Activated CD4-positive, alpha-beta memory T cell treated with anti-CD3 and anti-CD28 coated beads for 36 hours (primary cell): ENCODE measurements around the gene CATSPERE. TPM values are rescaled to one million over a fixed set of nuclear protein-coding genes. Genes with fewer than 3 reads are reported as not detected.

Experiments used
- CTCF ChIA-PET: fragments of 350-600 bp; sonication (Branson Sonifier 250); formaldehyde crosslinking; loops from one replicate; lab custom pipeline; 2021; ENCODE audit warnings: antibody characterized with exemption, inconsistent platforms; lab: Charles Lee
- POLR2A ChIA-PET: fragments of 350-600 bp; sonication (Branson Sonifier 250); formaldehyde crosslinking; loops from one replicate; lab custom pipeline; 2021; ENCODE audit warnings: antibody characterized with exemption; lab: Charles Lee
- DNase-seq: peaks from one replicate; pipeline ENCODE4 v3.0.0-alpha.2; 2020
- H3K27ac Mint-ChIP-seq: one replicate; pipeline ENCODE4 v1.8.0; 2021; ENCODE audit warnings: mixed read lengths
- H3K27me3 Mint-ChIP-seq: one replicate; pipeline ENCODE4 v1.8.0; 2021; ENCODE audit warnings: mixed read lengths
- H3K36me3 Mint-ChIP-seq: one replicate; pipeline ENCODE4 v1.8.0; 2021; ENCODE audit warnings: mixed read lengths
- H3K4me1 Mint-ChIP-seq: one replicate; pipeline ENCODE4 v1.8.0; 2021; ENCODE audit warnings: low read depth, mixed read lengths
- H3K4me3 Mint-ChIP-seq: one replicate; pipeline ENCODE4 v1.8.0; 2021; ENCODE audit warnings: mild to moderate bottlenecking, mixed read lengths
- H3K9me3 Mint-ChIP-seq: one replicate; pipeline ENCODE4 v1.8.0; 2021; ENCODE audit warnings: mixed read lengths
- intact Hi-C: fragments of 100-400 bp; cut with micrococcal nuclease; formaldehyde crosslinking; loops from one replicate; pipeline ENCODE4 v1.15.1; 2023
- total RNA-seq, 2 experiments: library from RNA; stranded (reverse); gene quantifications; one replicate each; pipeline ENCODE4 v1.2.3, GENCODE V29; 2021

The CATSPERE gene, protein sequence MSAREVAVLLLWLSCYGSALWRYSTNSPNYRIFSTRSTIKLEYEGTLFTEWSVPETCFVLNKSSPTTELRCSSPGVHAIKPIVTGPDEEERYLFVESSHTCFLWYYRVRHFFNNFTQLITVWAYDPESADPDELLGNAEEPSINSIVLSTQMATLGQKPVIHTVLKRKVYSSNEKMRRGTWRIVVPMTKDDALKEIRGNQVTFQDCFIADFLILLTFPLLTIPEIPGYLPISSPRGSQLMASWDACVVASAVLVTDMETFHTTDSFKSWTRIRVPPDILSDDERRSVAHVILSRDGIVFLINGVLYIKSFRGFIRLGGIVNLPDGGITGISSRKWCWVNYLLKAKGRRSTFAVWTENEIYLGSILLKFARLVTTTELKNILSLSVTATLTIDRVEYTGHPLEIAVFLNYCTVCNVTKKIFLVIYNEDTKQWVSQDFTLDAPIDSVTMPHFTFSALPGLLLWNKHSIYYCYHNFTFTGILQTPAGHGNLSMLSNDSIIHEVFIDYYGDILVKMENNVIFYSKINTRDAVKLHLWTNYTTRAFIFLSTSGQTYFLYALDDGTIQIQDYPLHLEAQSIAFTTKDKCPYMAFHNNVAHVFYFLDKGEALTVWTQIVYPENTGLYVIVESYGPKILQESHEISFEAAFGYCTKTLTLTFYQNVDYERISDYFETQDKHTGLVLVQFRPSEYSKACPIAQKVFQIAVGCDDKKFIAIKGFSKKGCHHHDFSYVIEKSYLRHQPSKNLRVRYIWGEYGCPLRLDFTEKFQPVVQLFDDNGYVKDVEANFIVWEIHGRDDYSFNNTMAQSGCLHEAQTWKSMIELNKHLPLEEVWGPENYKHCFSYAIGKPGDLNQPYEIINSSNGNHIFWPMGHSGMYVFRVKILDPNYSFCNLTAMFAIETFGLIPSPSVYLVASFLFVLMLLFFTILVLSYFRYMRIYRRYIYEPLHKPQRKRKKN
- under 1 TPM; 0.33 to 0.34 TPM for total RNA-seq

DNA sequence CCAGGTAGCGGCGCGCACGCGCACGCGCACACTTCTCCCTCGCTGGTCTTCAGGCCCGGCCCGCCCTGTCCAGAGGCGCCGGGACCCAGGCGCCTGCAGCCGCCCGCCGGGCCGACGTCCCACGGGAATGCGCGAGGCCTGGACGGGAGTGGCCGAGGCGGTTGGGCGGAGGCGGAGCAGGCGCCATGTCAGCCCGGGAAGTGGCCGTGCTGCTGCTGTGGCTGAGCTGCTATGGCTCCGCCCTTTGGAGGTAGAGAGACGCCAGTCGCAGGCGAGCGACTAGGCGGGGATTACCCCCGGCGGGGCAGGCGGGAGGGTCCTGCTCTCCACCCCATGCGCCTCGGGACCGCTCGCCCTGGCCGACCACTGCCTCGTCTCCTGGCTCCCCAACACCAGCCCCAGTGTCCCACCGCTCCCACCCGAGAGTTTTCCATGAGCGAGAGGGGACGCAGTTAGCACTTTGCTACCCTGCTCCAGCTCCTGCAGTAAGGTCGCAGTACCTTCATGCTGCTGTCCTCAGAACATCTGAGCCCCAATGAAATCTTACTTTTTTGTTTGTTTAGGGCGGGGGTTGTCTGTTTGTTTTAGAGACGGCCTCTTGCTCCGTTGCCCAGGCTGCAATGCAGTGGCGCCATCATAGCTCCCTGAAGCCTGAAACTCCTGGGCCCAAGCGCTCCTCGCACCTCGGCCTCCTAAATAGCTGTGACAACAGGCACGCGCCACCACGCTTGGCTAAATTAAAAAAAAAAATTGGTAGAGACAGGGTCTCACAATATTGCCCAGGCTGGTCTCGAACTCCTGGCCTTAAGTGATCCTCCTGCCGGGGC lies at the start of gene CATSPERE:
CATSPERE (plus strand) TSS at position 29 of the 827 bp plus-strand sequence; CDS start at position 186, 157 bp downstream.
- CTCF ChIA-PET: interaction anchor here (0.7 to 1.1 kb wide), 3 partner anchors 10 to 136 kb away, joined by 3 read pairs; no protein-coding TSS in a partner anchor
- DNase-seq: peak; percentile 82
- Mint-ChIP-seq H3K4me3 (peak within 1 kb of the TSS; percentile 68), H3K27me3 (no peaks in the 10 kb centered on the region), H3K27ac (peak within 1 kb of the TSS; percentile 71), H3K4me1 (peaks cover 12% of the 10 kb centered on the region), H3K9me3 (peaks cover 12% of the 10 kb centered on the region), H3K36me3 (peaks cover 10% of the 10 kb centered on the region)
- intact Hi-C loops: loop anchor here (1.0 kb wide), 2 partner anchors 9 to 509 kb away; no protein-coding TSS in a partner anchor
- POLR2A ChIA-PET: interaction anchor here (0.8 to 1.2 kb wide), 3 partner anchors 10 to 503 kb away, joined by 3 to 4 read pairs (median 3); partner anchors contain the start of gene COX20

DNA sequence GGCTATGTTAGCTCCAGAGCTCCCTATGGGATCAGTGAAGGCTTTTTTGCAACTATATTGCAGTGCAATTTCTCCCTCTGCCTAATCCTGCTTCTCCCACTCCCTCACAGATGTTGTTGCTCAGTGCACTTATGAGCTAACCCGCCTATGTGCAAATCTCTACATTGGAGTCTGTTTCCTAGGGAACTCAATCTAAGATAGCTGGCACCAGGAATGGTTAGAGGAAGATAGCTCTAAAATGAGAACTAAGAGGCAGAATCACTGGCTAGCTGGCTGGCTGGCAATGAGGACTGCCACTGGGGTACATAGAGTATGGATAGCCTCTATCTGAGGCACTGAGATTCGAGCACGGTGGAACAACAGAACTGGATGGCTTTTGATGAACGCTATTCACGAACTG lies 48.9 kb upstream of the CATSPERE start:
- H3K36me3 Mint-ChIP-seq: peaks cover 79% of the 10 kb centered on the region
- no peak for DNase-seq
- H3K9me3 Mint-ChIP-seq: no peaks in the 10 kb centered on the region
- no peaks in the 10 kb centered on the region for H3K27me3 Mint-ChIP-seq
- H3K4me1 Mint-ChIP-seq: peaks cover 10% of the 10 kb centered on the region
- no peak overlapping the region for H3K4me3 Mint-ChIP-seq
- CTCF ChIA-PET: no interaction called here
- intact Hi-C loops: no loop called here
- H3K27ac Mint-ChIP-seq: no peak overlapping the region
- POLR2A ChIA-PET: no interaction called here

DNA sequence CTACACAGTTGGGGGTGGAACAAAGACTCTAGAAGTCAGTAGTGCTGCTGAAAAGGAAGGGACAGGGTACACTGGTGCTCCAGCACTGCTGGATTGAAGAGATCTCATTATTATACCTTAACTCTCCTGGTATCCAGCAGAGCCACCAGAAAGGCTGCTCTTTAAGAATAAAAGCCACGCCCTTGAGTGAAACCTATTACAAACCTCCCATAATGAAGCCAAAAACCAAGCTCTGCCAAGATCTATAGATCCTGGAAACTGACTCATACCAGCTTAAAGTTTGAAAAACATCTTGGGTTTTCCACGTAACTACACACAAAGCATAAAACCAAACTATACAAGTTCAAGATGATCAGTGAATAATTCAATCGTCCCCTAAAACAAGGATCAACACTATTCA lies 47.3 kb upstream of the CATSPERE start:
- Mint-ChIP-seq H3K36me3 (peaks cover 81% of the 10 kb centered on the region), H3K4me3 (no peak overlapping the region), H3K27me3 (no peaks in the 10 kb centered on the region), H3K4me1 (peaks cover 10% of the 10 kb centered on the region), H3K9me3 (no peaks in the 10 kb centered on the region), H3K27ac (peak overlapping the region; percentile 39)
- intact Hi-C loops: no loop called here
- POLR2A ChIA-PET: interaction anchor here (1.5 kb wide), 1 partner anchor 13 kb away, joined by 5 read pairs; no protein-coding TSS in a partner anchor
- CTCF ChIA-PET: interaction anchor here (1.5 kb wide), 1 partner anchor 629 kb away, joined by 3 read pairs; no protein-coding TSS in a partner anchor
- DNase-seq: no peak

DNA sequence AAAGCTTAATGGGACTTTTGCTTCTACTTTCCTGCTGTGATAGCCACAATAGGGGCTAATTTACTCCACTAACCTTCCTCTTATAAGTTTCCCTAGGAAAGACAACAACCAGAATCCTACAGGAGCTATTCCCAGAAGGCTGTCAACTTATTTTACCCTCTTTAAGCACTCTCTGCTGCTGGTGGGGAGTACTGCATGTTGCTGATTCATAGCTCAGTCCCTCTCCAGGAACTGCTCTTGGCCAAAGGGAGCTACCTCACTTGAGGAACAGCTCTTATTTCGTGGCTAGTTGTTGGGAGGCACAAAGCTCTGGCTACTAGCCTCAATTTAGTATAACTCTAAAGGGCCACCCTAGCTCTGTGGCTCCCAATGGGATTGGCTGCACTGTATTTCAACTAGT lies 46.5 kb upstream of the CATSPERE start:
- ChIA-PET POLR2A (interaction anchor here (1.5 kb wide), 1 partner anchor 14 kb away, joined by 5 read pairs; no protein-coding TSS in a partner anchor), CTCF (interaction anchor here (1.5 kb wide), 1 partner anchor 628 kb away, joined by 3 read pairs; no protein-coding TSS in a partner anchor)
- Mint-ChIP-seq H3K4me3 (no peak overlapping the region), H3K27me3 (no peaks in the 10 kb centered on the region), H3K36me3 (peaks cover 79% of the 10 kb centered on the region), H3K9me3 (no peaks in the 10 kb centered on the region), H3K4me1 (peaks cover 10% of the 10 kb centered on the region), H3K27ac (no peak overlapping the region)
- intact Hi-C loops: no loop called here
- no peak for DNase-seq

DNA sequence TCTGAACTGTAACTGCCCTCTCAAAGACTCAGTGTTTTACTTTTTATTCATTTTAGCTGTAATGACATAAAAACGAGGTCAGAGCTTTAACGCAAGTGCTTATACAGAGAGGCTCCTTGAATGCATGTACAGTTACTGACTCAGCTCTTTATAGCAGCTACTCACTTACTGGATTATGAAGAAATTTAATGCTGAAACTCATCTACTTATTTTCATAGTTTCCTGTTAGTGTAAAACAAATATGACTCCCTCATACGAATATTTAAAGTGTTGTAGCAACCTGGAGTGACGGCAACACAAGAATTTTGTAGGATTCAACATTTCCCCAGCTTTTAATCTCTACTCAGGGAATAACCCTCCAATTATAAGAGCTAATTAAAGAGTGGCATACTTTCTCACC lies 42.0 kb upstream of the CATSPERE start:
- intact Hi-C loops: no loop called here
- Mint-ChIP-seq H3K36me3 (peaks cover 62% of the 10 kb centered on the region), H3K4me1 (peaks cover 4% of the 10 kb centered on the region), H3K4me3 (no peak overlapping the region), H3K9me3 (no peaks in the 10 kb centered on the region), H3K27me3 (no peaks in the 10 kb centered on the region), H3K27ac (no peak overlapping the region)
- DNase-seq: no peak
- CTCF ChIA-PET: interaction anchor here (0.9 kb wide), 1 partner anchor 120 kb away, joined by 4 read pairs; no protein-coding TSS in a partner anchor
- POLR2A ChIA-PET: interaction anchor here (1.1 kb wide), 1 partner anchor 19 kb away, joined by 4 read pairs; no protein-coding TSS in a partner anchor

DNA sequence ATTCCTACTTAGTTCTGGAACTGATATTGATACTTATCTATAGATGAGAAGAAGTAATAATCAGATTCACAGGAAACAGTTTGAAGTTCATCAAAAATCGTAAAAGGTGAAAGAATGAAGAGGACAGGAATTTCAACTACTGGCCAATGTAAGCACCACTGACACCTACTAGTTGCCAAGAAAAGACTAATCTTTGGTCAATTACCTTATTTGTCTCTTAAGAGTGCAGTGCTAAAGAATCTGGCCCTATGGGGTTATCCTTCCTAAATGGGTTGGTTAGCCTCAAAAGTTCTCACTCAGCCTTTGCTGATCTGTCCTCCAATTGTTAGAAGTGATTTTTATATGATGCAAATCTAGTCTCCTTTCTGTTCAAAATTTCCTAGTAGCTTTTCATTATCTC lies 38.9 kb upstream of the CATSPERE start:
- Mint-ChIP-seq H3K4me3 (no peak overlapping the region), H3K27me3 (no peaks in the 10 kb centered on the region), H3K27ac (no peak overlapping the region), H3K9me3 (no peaks in the 10 kb centered on the region), H3K4me1 (peaks cover 7% of the 10 kb centered on the region), H3K36me3 (peaks cover 48% of the 10 kb centered on the region)
- CTCF ChIA-PET: no interaction called here
- POLR2A ChIA-PET: no interaction called here
- intact Hi-C loops: no loop called here
- DNase-seq: no peak

DNA sequence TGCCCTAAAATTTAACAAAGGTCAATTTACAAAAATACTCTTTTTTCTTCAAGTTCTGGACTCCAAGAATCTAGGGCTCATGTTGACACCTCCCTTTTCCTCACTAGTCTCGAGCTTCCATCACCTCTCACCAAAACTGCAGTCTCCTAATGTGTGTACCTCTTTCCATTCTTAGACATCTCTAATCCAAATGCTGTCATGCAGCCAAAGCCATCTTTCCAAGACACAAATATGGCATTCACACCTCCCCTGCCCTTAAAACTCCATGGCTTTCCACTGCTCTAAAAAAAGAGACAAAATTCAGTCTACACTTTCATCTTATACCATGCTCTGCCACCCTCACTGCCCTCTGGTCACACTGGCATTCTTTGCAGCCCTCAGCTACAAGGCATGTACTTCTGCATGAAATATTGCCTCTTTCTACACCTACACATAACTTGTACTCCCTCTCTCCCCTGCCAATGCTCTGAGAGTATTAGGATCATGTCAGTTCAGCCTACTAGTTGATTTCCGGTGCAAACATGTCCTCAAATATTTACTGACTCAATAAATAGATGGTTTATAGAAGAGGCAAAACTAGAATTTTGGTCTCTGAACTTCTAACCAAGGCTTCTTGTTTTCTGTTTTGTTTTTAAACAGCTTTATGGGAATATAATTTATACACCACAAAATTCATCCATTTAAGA lies 36.3 kb upstream of the CATSPERE start:
- Mint-ChIP-seq H3K4me1 (peaks cover 11% of the 10 kb centered on the region), H3K4me3 (no peak overlapping the region), H3K27ac (no peak overlapping the region), H3K9me3 (no peaks in the 10 kb centered on the region), H3K36me3 (peaks cover 35% of the 10 kb centered on the region), H3K27me3 (no peaks in the 10 kb centered on the region)
- ChIA-PET POLR2A (no interaction called here), CTCF (no interaction called here)
- no peak for DNase-seq
- intact Hi-C loops: no loop called here

DNA sequence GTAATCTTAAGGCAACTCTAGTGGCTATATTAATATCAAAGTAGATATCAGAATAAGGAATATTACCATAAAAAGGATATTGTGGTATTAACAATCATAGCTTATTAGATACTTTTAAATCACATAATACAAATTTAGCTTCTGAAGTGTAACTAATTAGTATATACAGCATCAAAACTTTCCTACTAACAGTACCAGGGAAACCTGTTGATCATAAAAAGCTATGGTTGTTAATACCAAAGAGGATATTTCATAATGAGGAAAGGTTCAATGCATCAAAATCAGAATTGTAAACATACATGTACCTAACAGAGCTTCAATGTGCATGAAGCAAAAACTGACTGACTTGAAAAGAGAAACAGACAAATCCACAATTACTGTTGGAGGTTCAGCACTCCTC lies 33.4 kb upstream of the CATSPERE start:
- peaks cover 8% of the 10 kb centered on the region for H3K4me1 Mint-ChIP-seq
- no peaks in the 10 kb centered on the region for H3K27me3 Mint-ChIP-seq
- H3K4me3 Mint-ChIP-seq: no peak overlapping the region
- ChIA-PET CTCF (no interaction called here), POLR2A (no interaction called here)
- H3K36me3 Mint-ChIP-seq: peaks cover 33% of the 10 kb centered on the region
- intact Hi-C loops: no loop called here
- H3K9me3 Mint-ChIP-seq: no peaks in the 10 kb centered on the region
- no peak for DNase-seq
- H3K27ac Mint-ChIP-seq: no peak overlapping the region

DNA sequence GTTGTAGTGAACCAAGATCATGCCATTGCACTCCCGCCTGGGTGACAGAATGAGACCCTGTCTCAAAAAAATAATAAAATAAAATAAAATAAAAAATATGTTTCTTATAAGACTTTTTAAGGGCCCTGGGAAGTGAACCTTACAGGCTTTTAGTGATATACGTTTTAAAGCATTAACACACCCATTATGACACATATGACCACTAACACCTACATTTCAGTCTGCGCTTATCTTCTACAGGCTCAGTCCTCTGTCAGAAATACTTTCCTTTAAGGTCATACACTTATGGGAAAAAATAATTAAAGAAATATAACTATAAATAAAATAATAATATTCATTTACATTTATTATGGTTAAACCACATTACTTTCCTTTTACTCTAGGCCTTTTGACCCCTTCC lies 31.3 kb upstream of the CATSPERE start:
- CTCF ChIA-PET: no interaction called here

DNA sequence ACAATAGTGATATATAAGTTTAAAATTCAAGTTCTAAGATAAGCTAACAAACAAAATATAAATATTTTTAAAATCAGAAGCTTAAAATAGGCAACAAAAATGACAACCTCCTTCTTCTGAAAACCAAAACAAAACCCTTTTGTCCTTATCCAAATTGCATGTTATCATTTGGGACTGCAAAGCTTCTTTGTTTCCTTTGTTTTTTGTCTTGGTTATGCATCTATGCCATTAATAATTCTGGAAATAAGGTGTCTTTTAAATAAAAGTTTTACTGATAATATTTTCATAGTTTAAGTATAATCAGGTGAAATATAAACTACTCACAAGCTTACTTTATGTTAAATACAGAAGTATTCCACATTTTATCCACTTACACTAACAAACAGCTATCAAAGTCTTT lies 29.9 kb upstream of the CATSPERE start:
- POLR2A ChIA-PET: no interaction called here
- no peaks in the 10 kb centered on the region for H3K27me3 Mint-ChIP-seq
- H3K36me3 Mint-ChIP-seq: peaks cover 28% of the 10 kb centered on the region

More for the DNA sequence above, 31.3 kb upstream of the CATSPERE start:
- Mint-ChIP-seq H3K27me3 (no peaks in the 10 kb centered on the region), H3K4me3 (no peak overlapping the region), H3K9me3 (no peaks in the 10 kb centered on the region), H3K4me1 (peaks cover 8% of the 10 kb centered on the region), H3K27ac (no peak overlapping the region), H3K36me3 (peaks cover 26% of the 10 kb centered on the region)
- no peak for DNase-seq
- intact Hi-C loops: no loop called here
- POLR2A ChIA-PET: no interaction called here

More for the DNA sequence above, 29.9 kb upstream of the CATSPERE start:
- intact Hi-C loops: no loop called here
- H3K9me3 Mint-ChIP-seq: no peaks in the 10 kb centered on the region
- no peak for DNase-seq
- CTCF ChIA-PET: interaction anchor here (1.0 kb wide), 1 partner anchor 17 kb away, joined by 4 read pairs; no protein-coding TSS in a partner anchor
- H3K27ac Mint-ChIP-seq: no peak overlapping the region
- H3K4me3 Mint-ChIP-seq: no peak overlapping the region
- peaks cover 14% of the 10 kb centered on the region for H3K4me1 Mint-ChIP-seq
